ENCODE results near the gene ACTN4. TPM values are rescaled to one million over a fixed set of nuclear protein-coding genes. Genes with fewer than 3 reads are reported as not detected.

ACTN4 gene
- polyA plus RNA-seq, 2 of the 4 experiments (the other 2 are of a cell fraction): 605 to 967 TPM

DNA sequence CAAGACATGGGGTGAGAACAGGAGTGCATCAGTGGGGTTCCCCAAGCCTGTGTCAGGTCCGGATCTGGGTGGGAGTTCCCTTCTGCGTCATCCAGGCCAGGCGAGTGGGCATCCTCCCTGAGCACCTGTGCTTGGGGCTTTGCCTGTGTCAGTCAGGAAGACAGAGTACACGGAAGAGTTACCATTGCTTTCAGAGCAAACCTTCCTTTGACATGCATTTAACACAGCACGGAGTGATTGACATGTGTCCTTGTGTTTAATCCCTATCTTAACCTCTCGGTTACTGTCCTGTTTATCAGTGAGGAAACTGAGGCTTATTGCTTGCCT, 49.2 kb downstream of the ACTN4 start:
- no peak overlapping the region for H3K4me3 ChIP-seq
- DNase-seq (ENCODE audit: low read depth in 1 of 2, low spot score in 1 of 2) (no peak), FAIRE-seq (peak; percentile 84), ATAC-seq (no peak)
- WGBS (ENCODE audit: missing lambda C conversion rate): 91% methylated on average over 6 of the region's 6 CpGs
- CTCF ChIA-PET: interaction anchor here (1.0 to 33.1 kb wide), 4 partner anchors 20 to 60 kb away, joined by 3 to 764 read pairs (median 4); no protein-coding TSS in a partner anchor
- peak; percentile 91 for TF ChIP-seq POLR2AphosphoS2 (conservative IDR thresholded peaks at IDR 0.05; ENCODE audit: low read length)
- no peak for TF ChIP-seq HDAC2 (IDR thresholded peaks at IDR 0.05)
- H3K4me2 ChIP-seq: no peak overlapping the region
- H3K9me3 ChIP-seq: no peaks in the 10 kb centered on the region
- H3K27ac ChIP-seq: peak overlapping the region in 1 of 2 experiments; percentile 93; a peak in 4 of 6 replicates
- POLR2A ChIA-PET: interaction anchor here (0.5 kb wide), 1 partner anchor 17 kb away, joined by 3 read pairs; no protein-coding TSS in a partner anchor
- peaks cover 100% of the 10 kb centered on the region for H3K4me1 ChIP-seq

- FAIRE-seq (peak; percentile 46), DNase-seq (ENCODE audit: low read depth in 1 of 2, low spot score in 1 of 2) (no peak), ATAC-seq (no peak)
- WGBS (ENCODE audit: missing lambda C conversion rate): 98% methylated on average over 6 of the region's 6 CpGs
- peaks cover 98% of the 10 kb centered on the region for H3K4me1 ChIP-seq
- H3K4me2 ChIP-seq: peak overlapping the region; percentile 3; the same call in 1 of the 3 replicates
- H3K4me3 ChIP-seq: no peak overlapping the region
- ChIA-PET POLR2A (no interaction called here), CTCF (interaction anchor here (1.2 to 33.1 kb wide), 3 partner anchors 19 to 61 kb away, joined by 3 to 764 read pairs (median 3); no protein-coding TSS in a partner anchor)
- peak overlapping the region; percentile 38 to 93; a peak in 5 of 6 replicates for H3K27ac ChIP-seq
- H3K9me3 ChIP-seq: no peaks in the 10 kb centered on the region
- TF ChIP-seq JUN (IDR thresholded peaks at IDR 0.05) (no peak), JUNB (IDR thresholded peaks at IDR 0.05) (no peak), MAX (IDR thresholded peaks at IDR 0.05) (no peak), ZC3H11A (IDR thresholded peaks at IDR 0.05) (no peak)
Measured at GRCh38 chr19:38697197-38697596, 49.7 kb downstream of the ACTN4 start.

GRCh38 chr19:38697641-38698071, 50.2 kb downstream of the ACTN4 start:
- ChIA-PET CTCF (interaction anchor here (1.2 to 38.0 kb wide), 3 partner anchors 3 to 26 kb away, joined by 3 to 764 read pairs (median 764); no protein-coding TSS in a partner anchor), POLR2A (no interaction called here)
- TF ChIP-seq RCOR1 (IDR thresholded peaks at IDR 0.05; ENCODE audit: low read depth, low read length) (no peak), FOSB (CRISPR knock-in tag; IDR thresholded peaks at IDR 0.05) (no peak)
- peak; percentile 7 for FAIRE-seq
- no peak for DNase-seq (ENCODE audit: low read depth in 1 of 2, low spot score in 1 of 2)
- Histone ChIP-seq H3K9me3 (no peaks in the 10 kb centered on the region), H3K4me1 (peaks cover 98% of the 10 kb centered on the region), H3K27ac (peak overlapping the region; percentile 38 to 93; a peak in 5 of 6 replicates), H3K4me2 (peak overlapping the region; percentile 3; the same call in 1 of the 3 replicates), H3K4me3 (no peak overlapping the region)
- ATAC-seq: 0 out of 6 replicates have a peak, but pooled peaks of 1 of the 2 experiments have one; percentile 1
- 86% methylated on average over 10 of the region's 11 CpGs for WGBS (ENCODE audit: missing lambda C conversion rate)

- Histone ChIP-seq H3K4me2 (0 out of 3 replicates have a peak overlapping the region, but pooled peaks have one; percentile 3), H3K27ac (peak overlapping the region; percentile 38 to 93; a peak in 4 of 6 replicates), H3K9me3 (no peaks in the 10 kb centered on the region), H3K4me3 (no peak overlapping the region), H3K4me1 (peaks cover 96% of the 10 kb centered on the region)
- ChIA-PET CTCF (interaction anchor here (0.7 to 38.0 kb wide), 4 partner anchors 3 to 62 kb away, joined by 3 to 764 read pairs (median 384); no protein-coding TSS in a partner anchor), POLR2A (no interaction called here)
- WGBS (ENCODE audit: missing lambda C conversion rate): 88% methylated on average over 22 of the region's 22 CpGs
- no peak for DNase-seq (ENCODE audit: low read depth in 1 of 2, low spot score in 1 of 2)
- FAIRE-seq: peak; percentile 36
- no peak for ATAC-seq
- TF ChIP-seq HOXB5 (CRISPR knock-in tag; IDR thresholded peaks at IDR 0.05) (no peak), RARB (CRISPR knock-in tag; IDR thresholded peaks at IDR 0.05) (0 out of 2 replicates have a peak, but pooled peaks have one; percentile 11), RAD21 (conservative IDR thresholded peaks at IDR 0.05 in 1 of 2, IDR thresholded peaks at IDR 0.05 in 1 of 2) (no peak), CBX8 (IDR thresholded peaks at IDR 0.05) (no peak), TP53 (CRISPR knock-in tag; IDR thresholded peaks at IDR 0.05) (no peak), EHF (CRISPR knock-in tag; IDR thresholded peaks at IDR 0.05) (no peak), FOSL2 (IDR thresholded peaks at IDR 0.05) (no peak), FOSL2 (CRISPR knock-in tag; IDR thresholded peaks at IDR 0.05) (no peak), NPAS2 (CRISPR knock-in tag; IDR thresholded peaks at IDR 0.05; ENCODE audit: borderline replicate concordance) (0 out of 2 replicates have a peak, but pooled peaks have one; percentile 19), PBX3 (IDR thresholded peaks at IDR 0.05) (0 out of 2 replicates have a peak, but pooled peaks have one; percentile 4), EHMT2 (IDR thresholded peaks at IDR 0.05; ENCODE audit: low read depth) (no peak), JUN (IDR thresholded peaks at IDR 0.05) (no peak)
Measured at GRCh38 chr19:38698225-38699026, 51.0 kb downstream of the ACTN4 start.
